Measurements from ENCODE around the gene B4GALNT4.
A peak's percentile ranks its signal among the peaks of the same experiment; 100 is the strongest.
"Not testable (repeated sequence)": the region's sequence is repeated elsewhere in the genome, so short reads cannot be mapped to it uniquely, and the experiment has no call there.

Gene B4GALNT4

DNA sequence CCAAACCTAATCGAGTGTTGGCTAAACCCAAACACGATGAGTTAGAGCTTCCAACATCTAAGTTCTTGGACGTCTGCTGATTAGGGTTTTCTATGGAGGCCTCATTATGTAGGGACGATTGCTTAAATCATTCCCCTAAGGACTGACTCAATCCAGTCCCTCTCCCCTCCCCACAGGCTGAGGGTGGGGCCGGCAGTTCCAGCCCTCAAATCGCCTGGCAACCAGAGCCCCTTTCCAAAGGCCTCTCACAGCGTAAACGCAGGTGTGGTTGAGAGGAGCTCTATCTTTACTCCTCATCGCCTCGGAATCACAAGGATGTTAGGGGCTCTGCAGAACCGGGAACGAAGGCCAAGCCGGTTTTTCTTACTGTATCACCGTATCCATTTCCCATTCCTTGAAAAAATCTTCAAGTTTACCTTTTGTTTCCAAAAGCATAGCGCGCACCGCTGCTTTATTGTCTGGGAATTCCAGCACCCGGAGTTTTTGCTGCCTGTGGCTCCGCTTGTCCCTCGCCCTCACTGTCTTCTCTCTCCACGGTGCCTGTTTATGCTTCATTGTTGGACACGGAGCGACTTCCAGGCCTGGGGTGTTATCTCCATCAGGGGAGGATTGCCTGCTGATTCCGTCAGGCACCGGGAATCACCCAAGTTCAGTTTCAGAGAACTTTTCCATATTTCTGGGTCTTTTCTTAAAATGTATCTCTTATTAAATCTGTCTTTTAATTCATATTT, 34.9 kb upstream of the B4GALNT4 start:
- no peak for DNase-seq (ENCODE audit: low spot score)

DNA sequence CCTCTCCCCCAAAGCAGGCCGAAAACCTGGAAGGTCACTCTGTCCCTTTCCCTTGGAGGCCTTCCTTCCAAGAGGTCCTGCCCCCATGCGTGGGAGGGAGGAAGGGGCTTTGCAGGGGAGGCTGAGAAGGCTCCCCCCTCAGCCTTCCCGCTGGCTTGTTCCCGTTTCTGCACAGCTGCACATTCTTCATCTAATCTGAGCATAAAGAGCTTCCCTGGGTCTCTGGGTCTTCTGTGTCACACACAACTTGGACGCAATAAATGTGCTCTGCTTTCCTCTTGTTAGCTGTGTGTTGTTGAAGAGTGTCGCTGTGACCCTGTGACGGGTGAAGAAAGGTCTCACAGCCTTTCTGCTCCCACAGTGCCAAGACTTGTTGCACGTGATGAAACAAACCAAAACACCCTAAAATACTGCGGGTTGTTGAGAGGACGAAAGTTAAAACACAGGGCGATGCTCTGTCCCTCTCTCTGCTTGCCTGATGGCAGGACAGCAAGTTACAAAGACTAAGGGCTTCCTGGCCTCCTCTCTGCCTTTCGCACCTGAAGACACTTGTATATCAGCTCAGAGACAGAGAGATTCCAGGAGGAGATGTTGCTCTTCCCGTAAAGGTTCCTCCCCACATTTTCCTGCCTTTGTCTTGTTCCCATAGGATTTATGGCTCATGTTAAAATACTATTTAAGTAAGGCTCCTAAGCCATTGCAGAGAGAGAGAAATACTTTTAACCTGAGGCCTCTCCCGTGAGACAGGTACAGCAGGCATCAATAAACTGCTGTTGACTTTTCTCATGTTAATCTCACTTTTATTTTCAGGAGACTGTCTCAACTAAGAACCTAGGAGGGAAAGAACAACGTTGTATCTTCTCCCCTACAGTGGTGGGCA, 33.3 kb upstream of the B4GALNT4 start:
- no peak for DNase-seq (ENCODE audit: low spot score)

DNA sequence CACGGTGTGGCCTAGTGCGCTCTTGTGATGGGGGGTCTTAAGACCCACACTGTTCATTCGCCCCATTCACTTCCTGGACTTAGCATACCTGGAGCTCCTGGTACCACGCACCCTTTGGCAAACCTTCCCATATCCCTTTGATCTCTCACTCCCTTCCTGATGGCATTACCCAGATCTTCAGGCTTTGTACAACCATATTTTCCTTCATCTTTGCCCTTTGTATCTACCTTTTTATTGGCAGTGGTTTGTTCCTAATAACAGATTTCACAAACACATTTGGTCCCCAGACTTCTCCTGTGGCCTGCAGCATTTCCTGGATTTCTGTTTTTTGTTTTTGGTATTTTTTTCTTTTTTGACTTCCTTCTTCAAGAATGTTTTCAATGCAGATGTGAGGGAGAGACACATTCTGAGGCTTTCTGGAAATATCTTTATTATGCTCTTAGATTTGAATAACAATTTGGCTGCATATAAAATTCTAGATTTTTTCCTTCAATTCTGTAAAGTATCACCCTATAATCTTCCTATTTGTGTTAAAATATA, 32.6 kb upstream of the B4GALNT4 start:
- no peak for DNase-seq (ENCODE audit: low spot score)

DNA sequence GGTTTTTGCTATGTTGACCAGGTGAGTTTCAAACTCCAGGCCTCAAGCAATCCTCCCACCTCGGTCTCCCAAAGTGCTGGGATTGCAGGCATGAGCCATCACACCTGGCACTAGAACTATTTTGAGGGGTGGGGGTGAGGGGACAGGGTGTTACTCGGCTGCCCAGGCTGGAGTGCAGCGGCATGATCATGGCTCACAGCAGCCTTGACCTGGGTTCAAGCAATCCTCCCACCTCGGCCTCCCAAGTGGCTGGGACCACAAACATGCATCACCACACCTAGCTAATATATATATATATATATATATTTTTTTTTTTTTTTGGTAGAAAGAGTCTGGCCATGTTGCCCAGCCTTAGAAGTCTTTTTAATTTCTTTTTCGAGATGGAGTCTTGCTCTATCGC, 31.6 kb upstream of the B4GALNT4 start:
- DNase-seq (ENCODE audit: low spot score) = no peak

DNA sequence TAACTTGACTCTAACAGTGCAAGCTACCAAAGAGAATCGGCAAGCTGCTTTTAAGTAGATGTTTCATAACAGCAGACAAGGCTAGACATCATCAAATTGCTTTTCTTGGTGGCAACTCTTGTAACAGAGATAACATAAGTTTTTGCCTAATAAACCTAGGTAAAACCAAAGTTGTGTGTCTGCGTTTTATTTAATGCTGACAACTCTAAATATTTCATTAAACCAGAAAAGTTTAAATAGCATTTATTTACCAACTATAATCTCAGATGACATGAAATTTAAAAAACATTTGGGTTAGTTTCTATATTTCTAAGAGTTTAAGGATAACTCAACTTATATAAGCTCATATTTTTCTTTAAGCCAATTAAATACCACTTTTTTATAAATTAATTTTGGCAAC, 29.3 kb upstream of the B4GALNT4 start:
- no peak for DNase-seq (ENCODE audit: low spot score)

GRCh38 chr11:340539-341512, 28.5 kb upstream of the B4GALNT4 start:
- DNase-seq (ENCODE audit: low spot score) = no peak

DNA sequence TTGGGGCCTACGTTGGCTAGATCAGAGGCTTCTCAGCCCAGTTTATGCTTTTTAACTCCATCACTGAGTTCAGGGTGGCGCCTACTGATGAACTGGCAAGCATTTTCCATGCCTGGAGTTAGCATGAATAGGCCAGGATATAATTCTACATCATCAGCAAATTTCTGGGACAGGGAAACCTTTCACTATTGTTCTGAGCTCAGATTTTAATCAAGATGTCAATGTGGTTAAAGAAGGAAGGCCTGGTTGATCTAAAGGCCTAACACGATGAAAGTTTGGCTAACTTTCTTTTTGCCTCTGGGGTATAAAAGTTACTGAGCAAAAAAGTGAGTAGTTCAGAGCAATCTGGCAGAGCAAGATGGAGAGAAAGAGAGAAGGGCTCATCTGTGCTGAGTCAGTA, 27.0 kb upstream of the B4GALNT4 start:
- no peak for DNase-seq (ENCODE audit: low spot score)

- DNase-seq (ENCODE audit: low spot score) = no peak
These were observed 24.3 kb upstream of the B4GALNT4 start for GRCh38 chr11:344836-345578.

GRCh38 chr11:346529-346928, 22.8 kb upstream of the B4GALNT4 start:
- DNase-seq (ENCODE audit: low spot score) = no peak

GRCh38 chr11:349270-349954, 19.9 kb upstream of the B4GALNT4 start:
- not testable (repeated sequence) for DNase-seq (ENCODE audit: low spot score)

GRCh38 chr11:350033-350722, 19.1 kb upstream of the B4GALNT4 start:
- DNase-seq (ENCODE audit: low spot score) = not testable (repeated sequence)

- DNase-seq (ENCODE audit: low spot score) = no peak
These were observed 18.5 kb upstream of the B4GALNT4 start for GRCh38 chr11:350723-351255.

DNA sequence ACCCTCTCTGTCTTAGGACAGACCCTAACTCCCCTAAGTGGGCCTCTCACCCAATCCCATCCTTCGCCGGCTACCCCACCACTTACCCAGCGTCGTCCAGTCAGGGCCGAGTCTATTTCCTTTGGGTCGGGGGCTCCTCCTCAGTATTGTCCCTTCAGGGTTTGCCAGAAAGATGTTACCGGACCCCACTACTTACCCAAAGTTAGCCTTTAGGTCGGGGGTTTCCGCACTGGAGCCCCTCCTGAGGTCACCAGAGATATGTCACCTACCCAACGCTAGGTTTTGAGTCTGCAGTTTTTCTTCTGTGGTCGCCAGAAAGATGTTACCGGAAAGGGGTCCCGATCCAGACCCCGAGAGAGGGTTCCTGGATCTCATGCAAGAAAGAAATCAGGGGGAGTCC, 17.9 kb upstream of the B4GALNT4 start:
- DNase-seq (ENCODE audit: low spot score) = no peak

GRCh38 chr11:352456-353031, 16.8 kb upstream of the B4GALNT4 start:
- DNase-seq (ENCODE audit: low spot score) = no peak

- no peak for DNase-seq (ENCODE audit: low spot score)
These were observed 16.0 kb upstream of the B4GALNT4 start for GRCh38 chr11:353179-353873.

GRCh38 chr11:355581-356458, 13.5 kb upstream of the B4GALNT4 start:
- peak; percentile 70 for DNase-seq (ENCODE audit: low spot score)

GRCh38 chr11:356610-357009, 12.7 kb upstream of the B4GALNT4 start:
- no peak for DNase-seq (ENCODE audit: low spot score)

GRCh38 chr11:357582-357981, 11.7 kb upstream of the B4GALNT4 start:
- no peak for DNase-seq (ENCODE audit: low spot score)
